AG08395 (cell line): ENCODE results near the gene ANKRD36.
"Not testable (repeated sequence)": the region's sequence is repeated elsewhere in the genome, so short reads cannot be mapped to it uniquely, and the experiment has no call there.

Experiments used
- DNase-seq: peaks from one replicate; pipeline ENCODE4 v3.0.0; 2012; ENCODE audit warnings: mixed read lengths, low spot score

The ANKRD36 gene

DNA sequence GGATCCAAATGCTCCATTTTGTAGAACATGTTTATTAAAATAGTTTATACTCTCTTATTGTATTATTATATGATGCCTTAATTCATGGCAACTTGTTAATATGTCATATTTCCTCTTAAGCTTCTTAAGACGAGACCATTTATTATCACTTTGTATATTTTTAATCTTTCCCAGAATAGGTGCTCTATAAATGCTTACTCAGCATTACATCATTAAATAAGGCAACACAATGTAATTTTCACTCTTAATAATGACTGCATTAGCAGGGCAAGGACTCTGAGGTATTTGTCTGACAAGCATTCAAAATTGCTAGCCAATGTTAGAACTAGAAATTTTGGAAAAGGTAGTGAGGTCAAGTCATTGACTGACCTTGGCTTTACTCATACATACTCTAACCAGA lies 180.7 kb downstream of the ANKRD36 start:
- not testable (repeated sequence) for DNase-seq
